Central memory CD8-positive, alpha-beta T cell (primary cell): Measurements from ENCODE around the gene CNOT3.
A peak's percentile ranks its signal among the peaks of the same experiment; 100 is the strongest.

Source experiments
- ATAC-seq: fragments of 150-1000 bp; cut with Tn5 transposase; replicated peaks from 2 replicates; pipeline ENCODE4 v1.10.0; 2022; ENCODE audit warnings: mild to moderate bottlenecking, moderate FRiP score, moderate number of reproducible peaks; ENCODE audit not compliant: poor library complexity, severe bottlenecking; ENCODE audit errors: extremely low read depth
- DNase-seq, 2 donors: peaks; one replicate each; pipeline ENCODE4 v3.0.0; 2021; ENCODE audit warnings: low spot score in 2 of 2
- H3K27ac Mint-ChIP-seq: one replicate; pipeline ENCODE4 v1.8.0; 2022; ENCODE audit warnings: low read depth, mild to moderate bottlenecking, moderate library complexity, mixed read lengths
- H3K27me3 Mint-ChIP-seq: one replicate; pipeline ENCODE4 v1.8.0; 2022; ENCODE audit warnings: mixed read lengths
- H3K36me3 Mint-ChIP-seq: one replicate; pipeline ENCODE4 v1.8.0; 2022; ENCODE audit warnings: mild to moderate bottlenecking, moderate library complexity, mixed read lengths; ENCODE audit not compliant: insufficient read depth
- H3K4me1 Mint-ChIP-seq: one replicate; pipeline ENCODE4 v1.8.0; 2022; ENCODE audit warnings: mixed read lengths
- H3K4me3 Mint-ChIP-seq: one replicate; pipeline ENCODE4 v1.8.0; 2022; ENCODE audit warnings: mild to moderate bottlenecking, moderate library complexity, mixed read lengths
- H3K9me3 Mint-ChIP-seq: one replicate; pipeline ENCODE4 v1.8.0; 2022; ENCODE audit warnings: mixed read lengths

CNOT3 gene

GRCh38 chr19:54106716-54107115 is 30.8 kb upstream of the CNOT3 start:
- Mint-ChIP-seq H3K4me3 (no peak overlapping the region), H3K27me3 (no peaks in the 10 kb centered on the region), H3K9me3 (no peaks in the 10 kb centered on the region), H3K27ac (no peak overlapping the region), H3K4me1 (peaks cover 34% of the 10 kb centered on the region), H3K36me3 (peaks cover 35% of the 10 kb centered on the region)
- no peak for DNase-seq
- ATAC-seq: no peak

- DNase-seq (no peak), ATAC-seq (no peak)
- H3K4me3 Mint-ChIP-seq: no peak overlapping the region
- H3K4me1 Mint-ChIP-seq: peaks cover 26% of the 10 kb centered on the region
- H3K9me3 Mint-ChIP-seq: no peaks in the 10 kb centered on the region
- no peaks in the 10 kb centered on the region for H3K27me3 Mint-ChIP-seq
- H3K27ac Mint-ChIP-seq: no peak overlapping the region
- peaks cover 32% of the 10 kb centered on the region for H3K36me3 Mint-ChIP-seq
Observed at GRCh38 chr19:54107876-54108490, 29.6 kb upstream of the CNOT3 start.

GRCh38 chr19:54108496-54108895 is 29.1 kb upstream of the CNOT3 start:
- ATAC-seq (no peak), DNase-seq (no peak)
- Mint-ChIP-seq H3K9me3 (no peaks in the 10 kb centered on the region), H3K4me3 (no peak overlapping the region), H3K27ac (no peak overlapping the region), H3K27me3 (no peaks in the 10 kb centered on the region), H3K36me3 (peaks cover 32% of the 10 kb centered on the region), H3K4me1 (peaks cover 21% of the 10 kb centered on the region)

GRCh38 chr19:54109651-54110050 is 27.9 kb upstream of the CNOT3 start:
- ATAC-seq (no peak), DNase-seq (no peak)
- Mint-ChIP-seq H3K27me3 (no peaks in the 10 kb centered on the region), H3K36me3 (peaks cover 35% of the 10 kb centered on the region), H3K4me3 (no peak overlapping the region), H3K4me1 (peaks cover 30% of the 10 kb centered on the region), H3K9me3 (no peaks in the 10 kb centered on the region), H3K27ac (no peak overlapping the region)

- Mint-ChIP-seq H3K27ac (peak overlapping the region; percentile 93), H3K4me1 (peaks cover 39% of the 10 kb centered on the region), H3K36me3 (peaks cover 30% of the 10 kb centered on the region), H3K4me3 (peak overlapping the region; percentile 86), H3K27me3 (no peaks in the 10 kb centered on the region), H3K9me3 (no peaks in the 10 kb centered on the region)
- ATAC-seq (peak; percentile 65), DNase-seq (peak in 1 of 2 donors; percentile 41)
Observed at GRCh38 chr19:54114340-54115108, 23.0 kb upstream of the CNOT3 start.

GRCh38 chr19:54115109-54116063 is 22.2 kb upstream of the CNOT3 start, which contains the start of the genes PRPF31 and TFPT:
TSS of gene PRPF31 (plus strand) at chr19:54115754. CDS start at chr19:54118279, 2,525 bp downstream.
TSS of gene TFPT (minus strand) at chr19:54115657. CDS start at chr19:54115269, 388 bp downstream.
- no peaks in the 10 kb centered on the region for H3K9me3 Mint-ChIP-seq

GRCh38 chr19:54121259-54121658 is 16.3 kb upstream of the CNOT3 start:
- DNase-seq (no peak), ATAC-seq (no peak)
- Mint-ChIP-seq H3K4me3 (no peak overlapping the region), H3K36me3 (peaks cover 20% of the 10 kb centered on the region), H3K27me3 (no peaks in the 10 kb centered on the region), H3K4me1 (peaks cover 10% of the 10 kb centered on the region), H3K27ac (no peak overlapping the region), H3K9me3 (no peaks in the 10 kb centered on the region)

More at GRCh38 chr19:54115109-54116063, 22.2 kb upstream of the CNOT3 start, which contains the start of the genes PRPF31 and TFPT:
- DNase-seq (peak; percentile 92 to 96), ATAC-seq (peak; percentile 89)
- Mint-ChIP-seq H3K4me1 (peaks cover 39% of the 10 kb centered on the region), H3K27me3 (no peaks in the 10 kb centered on the region), H3K27ac (peak within 1 kb of the TSS; percentile 93), H3K36me3 (peaks cover 28% of the 10 kb centered on the region), H3K4me3 (peak within 1 kb of the TSS; percentile 86)

GRCh38 chr19:54123682-54124081 is 13.9 kb upstream of the CNOT3 start:
- H3K4me3 Mint-ChIP-seq: no peak overlapping the region
- peaks cover 19% of the 10 kb centered on the region for H3K36me3 Mint-ChIP-seq

GRCh38 chr19:54124393-54124792 is 13.2 kb upstream of the CNOT3 start:
- Mint-ChIP-seq H3K27me3 (no peaks in the 10 kb centered on the region), H3K4me1 (no peaks in the 10 kb centered on the region), H3K36me3 (peaks cover 20% of the 10 kb centered on the region), H3K9me3 (no peaks in the 10 kb centered on the region), H3K4me3 (no peak overlapping the region), H3K27ac (no peak overlapping the region)
- DNase-seq: no peak
- no peak for ATAC-seq

More at GRCh38 chr19:54123682-54124081, 13.9 kb upstream of the CNOT3 start:
- no peak overlapping the region for H3K27ac Mint-ChIP-seq
- no peaks in the 10 kb centered on the region for H3K9me3 Mint-ChIP-seq
- ATAC-seq: no peak
- no peak for DNase-seq
- no peaks in the 10 kb centered on the region for H3K4me1 Mint-ChIP-seq
- H3K27me3 Mint-ChIP-seq: no peaks in the 10 kb centered on the region

GRCh38 chr19:54125713-54126112 is 11.8 kb upstream of the CNOT3 start:
- no peaks in the 10 kb centered on the region for H3K4me1 Mint-ChIP-seq
- H3K9me3 Mint-ChIP-seq: no peaks in the 10 kb centered on the region
- no peak overlapping the region for H3K4me3 Mint-ChIP-seq
- peaks cover 19% of the 10 kb centered on the region for H3K36me3 Mint-ChIP-seq
- DNase-seq (no peak), ATAC-seq (no peak)
- no peaks in the 10 kb centered on the region for H3K27me3 Mint-ChIP-seq
- no peak overlapping the region for H3K27ac Mint-ChIP-seq

- Mint-ChIP-seq H3K36me3 (peaks cover 17% of the 10 kb centered on the region), H3K4me3 (no peak overlapping the region), H3K9me3 (no peaks in the 10 kb centered on the region), H3K4me1 (no peaks in the 10 kb centered on the region), H3K27me3 (no peaks in the 10 kb centered on the region), H3K27ac (no peak overlapping the region)
- ATAC-seq: no peak
- no peak for DNase-seq
Observed at GRCh38 chr19:54127688-54128440, 9.7 kb upstream of the CNOT3 start.

- Mint-ChIP-seq H3K4me3 (no peak overlapping the region), H3K27me3 (no peaks in the 10 kb centered on the region), H3K36me3 (peaks cover 16% of the 10 kb centered on the region), H3K27ac (no peak overlapping the region), H3K9me3 (no peaks in the 10 kb centered on the region), H3K4me1 (no peaks in the 10 kb centered on the region)
- ATAC-seq (no peak), DNase-seq (no peak)
Observed at GRCh38 chr19:54128441-54128725, 9.2 kb upstream of the CNOT3 start.
